AG20443 (cell line): Measurements from ENCODE around the gene SPATA6L.
"Not testable (repeated sequence)": the region's sequence is repeated elsewhere in the genome, so short reads cannot be mapped to it uniquely, and the experiment has no call there.

Experiments used
- DNase-seq: peaks from one replicate; pipeline ENCODE4 v3.0.0; 2012; ENCODE audit warnings: low spot score, mixed read lengths

The SPATA6L gene

DNA sequence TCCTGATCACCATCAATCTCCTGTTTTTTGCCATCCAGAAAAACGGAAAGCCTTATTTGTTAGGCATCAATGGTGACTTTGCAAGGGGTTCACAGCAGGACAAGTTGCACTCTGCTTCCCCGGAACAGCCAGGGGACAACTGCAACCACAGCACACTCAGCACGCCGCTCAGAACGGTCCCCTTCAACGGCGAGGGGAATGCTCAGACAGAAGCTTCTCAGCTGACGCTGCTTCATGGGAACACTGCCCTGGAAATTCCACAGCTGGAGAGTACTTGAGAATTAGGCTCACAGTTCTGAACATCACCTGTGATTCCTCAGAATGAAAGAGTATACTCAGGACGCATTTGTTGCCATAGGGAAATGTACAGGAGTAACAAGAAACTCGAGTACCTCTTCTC is 44.3 kb downstream of the SPATA6L start:
- DNase-seq = no peak

GRCh38 chr9:4620881-4621555 is 45.3 kb downstream of the SPATA6L start:
- peak; percentile 60 for DNase-seq

DNA sequence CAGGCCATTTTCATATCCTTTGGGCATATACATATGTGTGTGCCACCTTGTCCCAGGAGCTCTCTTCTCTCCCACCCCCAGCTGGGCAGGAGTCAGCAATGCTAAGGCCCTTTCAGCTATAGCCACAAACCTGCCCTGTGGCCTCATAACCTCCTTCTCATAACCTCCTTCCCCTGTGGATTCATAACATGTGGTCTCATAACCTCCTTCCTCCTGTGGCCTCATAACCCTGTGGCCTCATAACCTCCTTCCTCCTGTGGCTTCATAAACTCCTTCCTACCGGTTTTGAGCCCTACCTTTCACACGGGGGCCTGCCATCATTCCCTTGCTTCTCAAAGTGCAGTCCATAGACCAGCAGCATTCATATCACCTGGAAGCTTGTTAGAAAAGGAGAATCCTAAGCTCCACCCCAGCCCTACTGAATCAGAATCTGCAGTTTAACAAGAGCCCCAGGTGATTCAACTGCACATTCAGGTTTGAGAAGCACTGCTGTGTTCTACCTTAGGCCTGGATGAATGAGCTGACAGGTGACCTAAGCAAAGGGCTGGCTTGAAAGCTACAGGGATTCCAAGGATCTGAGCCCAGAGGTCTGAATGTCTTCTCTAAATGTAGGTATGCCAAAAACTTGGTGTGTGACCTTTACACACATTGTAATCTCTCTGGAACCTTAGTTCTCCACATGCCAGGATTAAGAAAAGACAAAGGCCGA is 46.1 kb downstream of the SPATA6L start:
- DNase-seq = no peak

- no peak for DNase-seq
Observed at GRCh38 chr9:4618700-4619099, 47.6 kb downstream of the SPATA6L start.

GRCh38 chr9:4617752-4618151 is 48.5 kb downstream of the SPATA6L start:
- no peak for DNase-seq

DNA sequence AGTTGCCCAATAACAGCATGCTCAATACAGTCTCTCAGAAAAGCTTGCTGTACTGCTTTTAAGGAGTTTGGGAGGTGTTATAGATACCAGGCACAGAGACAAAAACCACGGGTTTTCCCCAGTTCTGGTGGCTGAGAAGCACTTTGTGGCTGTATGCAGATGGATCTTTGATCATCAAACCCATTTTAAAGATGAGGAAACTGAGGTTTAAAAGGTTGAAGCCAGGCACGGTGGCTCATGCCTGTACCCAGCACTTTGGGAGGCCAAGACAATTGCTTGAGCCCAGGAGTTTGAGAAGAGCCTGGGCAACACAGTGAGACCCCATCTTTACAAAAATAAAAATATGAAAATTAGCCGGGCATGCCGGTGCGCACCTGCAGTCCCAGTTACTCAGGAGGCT is 50.5 kb downstream of the SPATA6L start:
- no peak for DNase-seq

DNA sequence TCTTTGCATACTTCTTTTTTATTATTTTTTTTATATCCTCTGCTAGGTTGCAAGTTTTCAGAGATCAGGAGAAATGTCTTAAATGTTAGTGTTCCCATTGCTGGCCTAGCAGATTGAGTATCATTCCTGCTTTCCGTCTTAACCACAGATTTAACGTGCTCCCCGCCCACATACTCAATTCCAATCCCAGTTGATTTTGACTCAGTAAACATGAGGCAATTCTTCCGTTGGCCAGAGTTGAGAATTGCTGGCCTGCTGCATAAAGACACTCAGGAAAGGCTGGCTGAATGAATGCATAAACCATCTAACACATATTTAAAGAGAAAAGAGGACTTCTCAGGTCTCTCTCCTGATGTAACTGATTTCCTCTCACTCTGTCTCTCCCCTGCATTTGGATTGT is 51.0 kb downstream of the SPATA6L start:
- peak; percentile 83 for DNase-seq

DNA sequence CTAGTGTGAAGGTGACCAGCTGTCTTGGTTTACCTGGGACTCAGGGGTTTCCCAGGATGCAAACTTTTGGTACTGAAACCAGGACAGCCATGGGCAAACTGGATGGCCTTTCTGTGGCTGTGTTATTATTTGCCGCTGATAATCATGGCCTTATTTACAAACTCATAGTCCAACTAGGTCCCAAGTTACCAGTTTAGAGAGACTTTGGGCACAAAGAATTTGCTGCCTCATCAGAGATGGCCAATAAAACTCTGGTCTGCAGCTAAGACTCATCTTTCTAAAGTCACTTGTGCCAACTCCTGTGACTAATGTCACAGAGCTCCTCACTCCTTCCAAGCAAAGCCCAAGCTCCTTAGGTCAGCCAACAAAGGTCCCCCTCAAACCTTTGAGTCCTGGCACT is 51.7 kb downstream of the SPATA6L start:
- peak; percentile 43 for DNase-seq

DNA sequence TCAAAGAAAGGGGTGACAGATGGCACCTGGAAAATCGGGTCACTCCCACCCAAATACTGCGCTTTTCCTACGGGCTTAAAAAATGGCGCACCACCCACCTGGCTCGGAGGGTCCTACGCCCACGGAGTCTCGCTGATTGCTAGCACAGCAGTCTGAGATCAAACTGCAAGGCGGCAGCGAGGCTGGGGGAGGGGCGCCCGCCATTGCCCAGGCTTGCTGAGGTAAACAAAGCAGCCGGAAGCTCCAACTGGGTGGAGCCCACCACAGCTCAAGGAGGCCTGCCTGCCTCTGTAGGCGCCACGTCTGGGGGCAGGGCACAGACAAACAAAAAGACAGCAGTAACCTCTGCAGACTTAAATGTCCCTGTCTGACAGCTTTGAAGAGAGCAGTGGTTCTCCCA is 60.2 kb downstream of the SPATA6L start:
- DNase-seq = not testable (repeated sequence)

- peak; percentile 59 for DNase-seq
Observed at GRCh38 chr9:4604678-4605095, 61.6 kb downstream of the SPATA6L start.

- no peak for DNase-seq
Observed at GRCh38 chr9:4603830-4604229, 62.5 kb downstream of the SPATA6L start.

DNA sequence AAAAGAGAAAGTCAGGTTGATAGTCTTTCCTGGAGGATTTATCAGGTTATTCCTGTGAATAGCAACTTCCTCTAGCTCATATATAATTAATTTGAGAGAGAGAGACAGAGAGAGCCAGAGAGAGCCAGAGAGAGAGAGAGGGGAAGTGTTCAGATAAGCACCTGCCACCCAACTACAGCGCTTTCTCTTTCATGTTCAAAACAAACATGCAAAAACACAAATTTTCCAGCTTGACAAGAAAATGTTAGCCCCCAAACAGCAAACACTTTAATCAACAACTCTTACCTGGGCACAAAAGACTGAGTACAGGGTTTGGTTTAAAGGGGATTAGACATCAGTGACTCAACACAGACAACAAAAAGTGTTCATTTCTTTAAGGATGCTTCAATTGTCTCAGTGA is 65.9 kb downstream of the SPATA6L start:
- DNase-seq = no peak

DNA sequence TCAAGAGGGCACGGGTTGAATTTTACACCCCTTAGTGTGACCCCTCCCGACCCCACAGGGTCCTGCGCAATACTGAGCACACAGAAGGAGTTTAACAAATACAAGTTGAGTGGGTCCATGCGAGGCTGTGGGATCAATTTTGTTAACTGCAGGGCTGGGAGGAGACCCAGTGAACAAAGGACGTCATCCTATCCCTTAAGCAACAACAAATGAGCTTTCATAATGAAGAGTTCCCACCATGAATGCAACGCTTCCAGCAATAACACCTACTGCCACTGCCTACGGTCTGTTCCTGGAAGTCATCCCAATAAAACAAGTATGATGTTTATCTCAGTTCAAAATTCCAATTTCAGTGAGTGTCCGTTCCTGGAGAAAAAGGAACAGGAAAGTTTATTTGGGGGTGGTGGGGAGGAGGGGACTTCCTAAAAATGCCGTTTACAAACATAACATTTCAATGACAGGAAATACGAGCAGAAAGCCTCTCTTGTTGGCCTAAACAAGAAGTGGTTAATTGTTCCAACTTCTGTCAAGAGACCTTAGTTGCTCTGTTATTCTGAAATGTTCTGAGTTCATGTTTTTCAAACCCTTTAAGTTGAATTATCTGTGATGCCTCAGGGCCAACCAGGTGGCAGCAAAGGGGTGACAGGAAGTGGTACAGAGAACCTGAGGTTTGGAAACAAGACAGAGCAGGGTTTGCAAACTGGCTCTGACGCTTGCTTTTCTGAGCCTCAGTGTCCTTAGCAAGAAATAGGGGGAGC is 69.9 kb downstream of the SPATA6L start:
- DNase-seq = no peak

DNA sequence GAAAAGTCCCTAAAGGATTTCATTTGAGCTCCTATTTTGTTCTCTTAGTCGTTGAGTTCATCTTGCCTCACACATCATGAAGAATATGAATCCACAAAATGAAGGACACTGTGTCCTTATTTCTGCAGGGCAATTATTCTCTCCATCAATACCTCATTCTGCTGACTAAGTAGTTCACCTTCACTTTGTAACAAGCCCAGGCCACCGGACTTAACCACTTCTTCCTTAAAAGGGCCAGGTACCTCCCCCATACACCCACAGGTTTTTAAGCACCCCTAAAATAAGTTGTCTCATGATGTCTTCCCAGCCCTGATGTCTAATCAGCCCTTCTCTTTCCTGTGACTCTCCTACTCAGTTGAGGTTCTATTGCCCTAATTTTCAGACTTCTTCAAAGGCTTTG is 71.3 kb downstream of the SPATA6L start:
- no peak for DNase-seq

GRCh38 chr9:4594545-4594944 is 71.7 kb downstream of the SPATA6L start:
- no peak for DNase-seq

- DNase-seq = no peak
Observed at GRCh38 chr9:4592886-4593285, 73.4 kb downstream of the SPATA6L start.

DNA sequence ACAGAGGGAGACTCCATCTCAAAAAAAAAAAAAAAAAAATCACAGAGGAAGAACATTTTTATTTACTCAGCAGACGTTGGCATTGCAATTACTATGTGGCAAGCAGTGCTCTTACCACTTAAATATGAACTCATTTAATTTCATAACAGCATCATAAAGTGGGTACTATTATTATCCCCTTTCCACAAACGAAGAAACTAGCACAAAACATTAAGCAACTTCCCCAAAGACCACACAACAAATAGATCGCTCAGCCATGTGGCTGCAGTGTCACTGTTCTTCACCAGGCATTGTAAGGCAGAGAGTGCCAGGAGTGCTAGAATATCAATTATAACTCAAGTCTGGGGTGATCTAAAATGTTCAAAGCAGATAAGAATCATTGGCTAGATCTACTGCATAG is 74.0 kb downstream of the SPATA6L start:
- no peak for DNase-seq

GRCh38 chr9:4591123-4591500 is 75.2 kb downstream of the SPATA6L start:
- no peak for DNase-seq

DNA sequence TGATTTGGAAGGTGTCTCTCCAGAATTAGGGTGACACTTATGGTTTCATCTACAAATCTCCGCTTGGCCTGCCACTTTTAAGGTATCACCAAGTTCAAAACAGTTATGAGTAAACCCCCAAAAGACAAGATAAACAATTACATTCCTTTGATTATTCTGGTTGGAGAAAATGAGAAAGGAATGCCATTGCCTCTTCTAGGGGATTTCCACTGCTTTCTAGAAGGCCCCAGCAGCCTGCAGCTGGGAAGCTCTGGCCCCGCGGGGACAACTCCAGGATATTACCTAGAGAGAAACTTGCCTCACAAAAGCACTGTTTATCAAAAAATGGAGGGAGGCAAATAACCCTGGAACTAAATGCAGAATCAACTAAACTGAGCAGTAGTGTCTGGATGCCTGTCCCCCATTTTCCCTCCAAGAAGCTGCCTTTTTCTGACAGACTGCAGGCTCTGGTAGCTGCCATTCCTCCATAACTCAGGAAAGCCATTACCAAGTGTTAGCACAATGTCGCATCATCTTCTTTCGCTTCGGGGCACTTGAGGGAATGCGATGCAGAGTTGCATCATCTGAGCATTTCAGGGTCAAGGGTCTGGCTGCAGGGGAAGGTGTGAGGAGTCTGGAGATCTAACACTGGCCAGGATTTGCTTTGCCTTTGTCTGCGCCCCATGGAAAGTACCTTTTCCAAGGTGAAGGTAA is 75.7 kb downstream of the SPATA6L start:
- peak; percentile 32 for DNase-seq

DNA sequence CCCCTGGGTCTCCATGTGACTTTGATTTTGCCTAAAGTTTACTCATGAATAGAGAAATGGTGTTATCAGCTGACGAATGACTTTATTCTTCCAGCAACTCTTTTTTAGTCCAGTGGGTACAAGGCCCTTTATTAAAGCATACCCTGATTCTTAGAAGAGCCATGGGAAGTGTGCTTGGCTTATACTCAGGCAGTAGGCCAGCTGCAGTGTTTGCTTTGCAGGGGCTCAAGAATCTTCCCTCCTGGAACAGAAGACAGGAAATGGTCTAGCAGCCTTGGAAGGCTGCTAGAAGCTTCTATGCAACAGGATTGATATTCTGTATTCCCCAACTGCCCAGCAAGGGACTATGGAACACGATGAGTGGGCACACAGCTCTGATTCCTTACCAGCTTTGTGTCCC is 77.6 kb downstream of the SPATA6L start:
- DNase-seq = no peak

DNA sequence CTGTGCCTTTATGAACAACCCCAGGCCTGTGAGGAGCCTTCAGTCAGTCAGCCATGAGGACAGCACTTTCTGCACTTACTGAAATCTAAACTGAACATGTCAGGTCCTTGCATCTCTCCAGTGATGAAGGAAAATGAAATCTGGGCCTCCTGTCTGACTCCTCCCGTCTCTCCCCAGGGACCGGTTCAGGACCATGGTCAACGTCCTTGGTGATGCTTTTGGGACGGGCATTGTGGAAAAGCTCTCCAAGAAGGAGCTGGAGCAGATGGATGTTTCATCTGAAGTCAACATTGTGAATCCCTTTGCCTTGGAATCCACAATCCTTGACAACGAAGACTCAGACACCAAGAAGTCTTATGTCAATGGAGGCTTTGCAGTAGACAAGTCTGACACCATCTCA is 81.1 kb downstream of the SPATA6L start:
- no peak for DNase-seq

GRCh38 chr9:4584636-4585035 is 81.6 kb downstream of the SPATA6L start:
- no peak for DNase-seq

DNA sequence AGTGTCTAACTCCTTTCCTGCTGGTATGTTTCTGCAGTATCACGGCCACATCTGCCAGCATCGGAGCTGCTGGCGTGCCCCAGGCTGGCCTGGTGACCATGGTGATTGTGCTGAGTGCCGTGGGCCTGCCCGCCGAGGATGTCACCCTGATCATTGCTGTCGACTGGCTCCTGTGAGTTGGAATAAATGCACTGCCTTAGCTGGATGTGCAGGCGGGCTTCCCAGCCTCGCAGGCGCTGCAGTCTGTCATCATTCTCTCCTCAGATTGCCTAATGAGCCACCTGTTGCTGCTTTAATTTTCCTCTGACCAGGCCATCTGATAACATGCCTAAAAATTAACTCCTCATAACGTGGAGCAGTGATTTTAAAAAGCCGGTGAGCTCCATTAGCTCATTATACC is 83.3 kb downstream of the SPATA6L start:
- no peak for DNase-seq
